ENCODE data around the gene LAIR2.
"Not testable (repeated sequence)": the region's sequence is repeated elsewhere in the genome, so short reads cannot be mapped to it uniquely, and the experiment has no call there.

GRCh38 chr19:54507038-54507717 is 4.5 kb downstream of the LAIR2 start:
- TF ChIP-seq NR2F2 (IDR thresholded peaks at IDR 0.05); RAD21 (IDR thresholded peaks at IDR 0.05); FOXA1 (IDR thresholded peaks at IDR 0.05); TAF1 (conservative IDR thresholded peaks at IDR 0.05); JUND (IDR thresholded peaks at IDR 0.05): not testable (repeated sequence)
- TF ChIP-seq, protein P1, sequence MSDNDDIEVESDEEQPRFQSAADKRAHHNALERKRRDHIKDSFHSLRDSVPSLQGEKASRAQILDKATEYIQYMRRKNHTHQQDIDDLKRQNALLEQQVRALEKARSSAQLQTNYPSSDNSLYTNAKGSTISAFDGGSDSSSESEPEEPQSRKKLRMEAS (IDR thresholded peaks at IDR 0.05) = not testable (repeated sequence)
- TF ChIP-seq, protein P2, sequence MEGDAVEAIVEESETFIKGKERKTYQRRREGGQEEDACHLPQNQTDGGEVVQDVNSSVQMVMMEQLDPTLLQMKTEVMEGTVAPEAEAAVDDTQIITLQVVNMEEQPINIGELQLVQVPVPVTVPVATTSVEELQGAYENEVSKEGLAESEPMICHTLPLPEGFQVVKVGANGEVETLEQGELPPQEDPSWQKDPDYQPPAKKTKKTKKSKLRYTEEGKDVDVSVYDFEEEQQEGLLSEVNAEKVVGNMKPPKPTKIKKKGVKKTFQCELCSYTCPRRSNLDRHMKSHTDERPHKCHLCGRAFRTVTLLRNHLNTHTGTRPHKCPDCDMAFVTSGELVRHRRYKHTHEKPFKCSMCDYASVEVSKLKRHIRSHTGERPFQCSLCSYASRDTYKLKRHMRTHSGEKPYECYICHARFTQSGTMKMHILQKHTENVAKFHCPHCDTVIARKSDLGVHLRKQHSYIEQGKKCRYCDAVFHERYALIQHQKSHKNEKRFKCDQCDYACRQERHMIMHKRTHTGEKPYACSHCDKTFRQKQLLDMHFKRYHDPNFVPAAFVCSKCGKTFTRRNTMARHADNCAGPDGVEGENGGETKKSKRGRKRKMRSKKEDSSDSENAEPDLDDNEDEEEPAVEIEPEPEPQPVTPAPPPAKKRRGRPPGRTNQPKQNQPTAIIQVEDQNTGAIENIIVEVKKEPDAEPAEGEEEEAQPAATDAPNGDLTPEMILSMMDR (IDR thresholded peaks at IDR 0.05; ENCODE audit: low read depth, low read length, missing input control) = not testable (repeated sequence)

Measured in liver (tissue), 3 donors.